B cell (primary cell): ENCODE results near the gene TNPO2. TPM values are rescaled to one million over a fixed set of nuclear protein-coding genes. Genes with fewer than 3 reads are reported as not detected.

Source experiments
- ATAC-seq: fragments of 200-7000 bp; cut with Tn5 transposase; one replicate; pipeline ENCODE4 v1.10.0; 2021; ENCODE audit warnings: low read depth, mild to moderate bottlenecking, moderate number of reproducible peaks, moderate library complexity
- CTCF ChIA-PET: fragments of 350-600 bp; sonication (Branson Sonifier 250); formaldehyde crosslinking; loops from one replicate; lab custom pipeline; 2021; ENCODE audit warnings: antibody characterized with exemption, inconsistent platforms; lab: Charles Lee
- POLR2A ChIA-PET: fragments of 350-600 bp; sonication (Branson Sonifier 250); formaldehyde crosslinking; loops from one replicate; lab custom pipeline; 2021; ENCODE audit warnings: antibody characterized with exemption; lab: Charles Lee
- DNase-seq: peaks from one replicate; pipeline ENCODE4 v3.0.0; 2013
- H2AFZ ChIP-seq: 2 replicates; pipeline ENCODE4 v1.6.1; 2012; ENCODE audit warnings: mild to moderate bottlenecking, low read depth, low read length; ENCODE audit not compliant: insufficient read depth, poor library complexity, severe bottlenecking
- H3K27ac ChIP-seq, 2 donors: 1 replicate in 1 of 2; 2 replicates in 1 of 2; pipeline ENCODE4 v1.5.1; 2012 to 2013; ENCODE audit warnings: low read length in 2 of 2, mild to moderate bottlenecking in 2 of 2, moderate library complexity in 1 of 2
- H3K27me3 ChIP-seq, 4 experiments: fragments of 200-600 bp in 1 of 4; sonication (generic) in 1 of 4; replicated peaks in 1 of 4; 1 replicate in 2 of 4; 2 replicates in 2 of 4; pipeline versions ENCODE4 v1.6.1 to v1.7.0; 2013 to 2016; ENCODE audit warnings: low read length in 3 of 4, mild to moderate bottlenecking in 2 of 4, mixed read lengths in 1 of 4, moderate library complexity in 1 of 4; ENCODE audit not compliant: insufficient read depth in 4 of 4, control insufficient read depth in 3 of 4; ENCODE audit errors: control extremely low read depth in 1 of 4
- H3K36me3 ChIP-seq, 2 experiments: replicated peaks in 1 of 2; 1 replicate in 1 of 2; 2 replicates in 1 of 2; pipeline versions ENCODE4 v1.6.1 to v1.7.1; 2013; ENCODE audit warnings: low read length in 1 of 2; ENCODE audit not compliant: insufficient read depth in 2 of 2, control insufficient read depth in 1 of 2; ENCODE audit errors: control extremely low read depth in 1 of 2, extremely low read depth in 1 of 2
- H3K4me1 ChIP-seq, 2 donors: fragments of 200-600 bp in 1 of 2; sonication (generic) in 1 of 2; 1 replicate in 1 of 2; 2 replicates in 1 of 2; pipeline versions ENCODE4 v1.5.1 to v1.6.1; 2013 to 2017; ENCODE audit warnings: low read length in 2 of 2; ENCODE audit not compliant: control insufficient read depth in 2 of 2, insufficient read depth in 2 of 2
- H3K4me2 ChIP-seq: replicated peaks from 2 replicates; pipeline ENCODE3; 2012; ENCODE audit warnings: mild to moderate bottlenecking, low read depth, low read length; ENCODE audit not compliant: poor library complexity, severe bottlenecking
- H3K4me3 ChIP-seq, 5 experiments: fragments of 200-600 bp in 1 of 5; sonication (generic) in 1 of 5; 1 replicate in 3 of 5; 2 replicates in 2 of 5; pipeline versions ENCODE4 v1.5.1 to v1.7.0; 2011 to 2016; ENCODE audit warnings: low read length in 4 of 5, mild to moderate bottlenecking in 4 of 5, low read depth in 2 of 5, control low read depth in 1 of 5, moderate library complexity in 1 of 5; ENCODE audit not compliant: insufficient read depth in 1 of 5; ENCODE audit errors: control extremely low read depth in 1 of 5, extremely low read depth in 1 of 5
- H3K79me2 ChIP-seq: fragments of 200-600 bp; sonication (generic); one replicate; pipeline ENCODE4 v1.6.0; 2016; ENCODE audit warnings: low read length; ENCODE audit not compliant: control insufficient read depth, insufficient read depth
- H3K9ac ChIP-seq: fragments of 200-600 bp; sonication (generic); 2 replicates; pipeline ENCODE4 v1.6.1; 2017; ENCODE audit warnings: mild to moderate bottlenecking, low read length, moderate library complexity
- H3K9me3 ChIP-seq, 3 donors: one replicate each; pipeline versions ENCODE4 v1.6.1 to v1.7.1; 2013; ENCODE audit warnings: low read length in 2 of 3; ENCODE audit not compliant: control insufficient read depth in 2 of 3, insufficient read depth in 1 of 3; ENCODE audit errors: control extremely low read depth in 1 of 3
- H4K20me1 ChIP-seq: 2 replicates; pipeline ENCODE4 v1.6.0; 2012; ENCODE audit warnings: mild to moderate bottlenecking, low read length; ENCODE audit not compliant: insufficient read depth, control insufficient read depth, poor library complexity, severe bottlenecking
- H3K27ac Mint-ChIP-seq: one replicate; pipeline ENCODE4 v1.8.0; 2021; ENCODE audit warnings: mixed read lengths
- H3K27me3 Mint-ChIP-seq: one replicate; pipeline ENCODE4 v1.8.0; 2021; ENCODE audit warnings: mixed read lengths
- H3K4me1 Mint-ChIP-seq: one replicate; pipeline ENCODE4 v1.8.0; 2021; ENCODE audit warnings: mixed read lengths
- H3K4me3 Mint-ChIP-seq: one replicate; pipeline ENCODE4 v1.8.0; 2021; ENCODE audit warnings: mixed read lengths
- H3K9me3 Mint-ChIP-seq: one replicate; pipeline ENCODE4 v1.8.0; 2022; ENCODE audit warnings: mixed read lengths; ENCODE audit not compliant: insufficient read depth
- EZH2 ChIP-seq: IDR thresholded peaks from 2 replicates; pipeline ENCODE4 v1.6.1; 2012; ENCODE audit warnings: borderline replicate concordance, low read depth, mild to moderate bottlenecking, moderate library complexity, low read length; ENCODE audit not compliant: insufficient read depth, poor library complexity, severe bottlenecking
- WGBS: methylation state at CpG from one replicate; pipeline ENCODE4 v1.1.5; 2013; ENCODE audit warnings: missing lambda C conversion rate; ENCODE audit not compliant: insufficient coverage; 5-methylcytosine and 5-hydroxymethylcytosine counted together
- intact Hi-C: fragments of 100-400 bp; cut with micrococcal nuclease; formaldehyde crosslinking; loops from one replicate; pipeline ENCODE4 v1.10.0; 2022
- polyA plus RNA-seq: library from polyadenylated mRNA; depleted of rRNA; stranded (reverse); fragments of >200 nt; gene quantifications from 2 replicates; pipeline ENCODE4 v1.2.3, GENCODE V29; 2012
- total RNA-seq, 2 donors: library from RNA; stranded (reverse); fragments of 120-200 nt in 1 of 2; gene quantifications; 1 replicate in 1 of 2; 2 replicates in 1 of 2; pipeline versions ENCODE4 v1.2.3 to v1.2.4, GENCODE V29; 2013 to 2022
- TF ChIP-seq, protein P1 (sequence below): fragments of 200-600 bp; IDR thresholded peaks from one replicate; pipeline ENCODE4 v1.8.0; 2022; ENCODE audit warnings: antibody characterized with exemption, mild to moderate bottlenecking

The TNPO2 gene
- total and polyA plus RNA-seq, 2 donors (not counting 1 experiment from before 2014, with no cell fraction given): 73.7 to 85.6 TPM

DNA sequence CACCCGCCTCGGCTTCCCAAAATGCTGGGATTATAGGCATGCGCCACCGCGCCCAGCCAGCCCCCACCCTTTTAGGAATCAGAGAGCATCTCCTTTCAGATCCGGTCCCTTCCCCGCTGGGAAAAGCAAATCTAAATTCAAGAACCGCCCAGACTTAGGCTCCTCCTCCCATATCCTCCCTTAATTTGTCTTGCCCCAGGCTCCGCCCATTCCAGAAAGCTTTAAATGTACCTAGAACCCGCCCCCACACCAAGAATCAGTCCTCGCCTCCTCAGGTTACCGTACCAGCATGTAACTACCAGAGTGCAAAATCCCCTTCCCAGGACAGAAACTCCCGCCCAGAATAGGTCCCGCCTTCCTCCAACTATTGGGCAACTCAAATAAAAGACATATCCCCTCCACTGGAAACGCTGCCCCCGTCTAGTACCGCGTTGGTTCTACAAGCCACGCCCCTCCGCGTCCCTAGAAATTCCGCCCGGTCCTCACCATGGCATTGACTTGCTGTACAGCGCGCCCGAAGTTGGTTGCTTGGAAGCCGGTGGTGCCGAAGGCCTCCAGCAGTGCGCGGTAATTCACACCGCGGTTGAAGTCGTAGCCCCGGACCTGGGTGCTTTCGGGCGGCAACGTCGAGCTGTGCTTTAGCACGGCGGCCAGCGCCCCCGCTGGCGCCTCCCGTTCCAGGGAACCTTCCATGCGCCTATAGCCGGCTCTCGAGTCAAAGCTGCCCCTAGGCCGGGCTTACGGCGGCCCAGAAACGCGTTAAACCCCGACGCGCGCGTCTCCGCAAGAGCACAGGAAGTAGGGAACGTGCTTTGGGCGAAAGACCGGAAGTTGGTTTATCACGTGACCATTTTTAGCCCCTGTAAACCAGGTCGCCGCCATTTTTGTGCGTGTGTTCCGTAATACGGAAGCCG, 42.4 kb downstream of the TNPO2 start, which contains the start of gene DHPS:
TSS of gene DHPS (minus strand) at position 807 of the 914 bp plus-strand sequence. CDS start at position 693, 114 bp downstream.
- DNase-seq (peak; percentile 98), ATAC-seq (peak; percentile 75)
- Histone ChIP-seq H3K4me1 (peaks cover 9 to 16% of the 10 kb centered on the region in 2 donors), H3K27me3 (no peaks in the 10 kb centered on the region), H3K4me2 (peak within 1 kb of the TSS; percentile 89), H3K36me3 (peaks cover 5 to 34% of the 10 kb centered on the region in 2 experiments), H3K9ac (peak within 1 kb of the TSS; percentile 87), H3K9me3 (no peaks in the 10 kb centered on the region), H2AFZ (peak within 1 kb of the TSS; percentile 89), H3K27ac (peak within 1 kb of the TSS; percentile 89 to 95), H3K4me3 (peak within 1 kb of the TSS; percentile 73 to 90 (median 86)), H3K79me2 (peaks cover 40% of the 10 kb centered on the region), H4K20me1 (peaks cover 27% of the 10 kb centered on the region)
- intact Hi-C loops: loop anchor here (1.0 kb wide), 4 partner anchors 12 to 53 kb away; partner anchors contain the start of genes FBXW9 and TRIR
- Mint-ChIP-seq H3K4me3 (peak within 1 kb of the TSS; percentile 93), H3K27ac (peak within 1 kb of the TSS; percentile 94), H3K4me1 (peaks cover 24% of the 10 kb centered on the region), H3K9me3 (no peaks in the 10 kb centered on the region), H3K27me3 (no peaks in the 10 kb centered on the region)
- POLR2A ChIA-PET: interaction anchor here (0.5 to 2.1 kb wide), 18 partner anchors 13 to 1254 kb away, joined by 3 to 16 read pairs (median 4); partner anchors contain the start of genes FBXW9, JUNB, MAN2B1 and TNPO2
- TF ChIP-seq, protein P1, sequence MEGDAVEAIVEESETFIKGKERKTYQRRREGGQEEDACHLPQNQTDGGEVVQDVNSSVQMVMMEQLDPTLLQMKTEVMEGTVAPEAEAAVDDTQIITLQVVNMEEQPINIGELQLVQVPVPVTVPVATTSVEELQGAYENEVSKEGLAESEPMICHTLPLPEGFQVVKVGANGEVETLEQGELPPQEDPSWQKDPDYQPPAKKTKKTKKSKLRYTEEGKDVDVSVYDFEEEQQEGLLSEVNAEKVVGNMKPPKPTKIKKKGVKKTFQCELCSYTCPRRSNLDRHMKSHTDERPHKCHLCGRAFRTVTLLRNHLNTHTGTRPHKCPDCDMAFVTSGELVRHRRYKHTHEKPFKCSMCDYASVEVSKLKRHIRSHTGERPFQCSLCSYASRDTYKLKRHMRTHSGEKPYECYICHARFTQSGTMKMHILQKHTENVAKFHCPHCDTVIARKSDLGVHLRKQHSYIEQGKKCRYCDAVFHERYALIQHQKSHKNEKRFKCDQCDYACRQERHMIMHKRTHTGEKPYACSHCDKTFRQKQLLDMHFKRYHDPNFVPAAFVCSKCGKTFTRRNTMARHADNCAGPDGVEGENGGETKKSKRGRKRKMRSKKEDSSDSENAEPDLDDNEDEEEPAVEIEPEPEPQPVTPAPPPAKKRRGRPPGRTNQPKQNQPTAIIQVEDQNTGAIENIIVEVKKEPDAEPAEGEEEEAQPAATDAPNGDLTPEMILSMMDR: no peak
- TF ChIP-seq EZH2: no peak
- CTCF ChIA-PET: interaction anchor here (0.7 to 1.4 kb wide), 15 partner anchors 9 to 191 kb away, joined by 3 to 6 read pairs (median 4); partner anchors contain the start of genes FBXW9 and TNPO2
- WGBS: under 1% methylated on average over 68 of the region's 68 CpGs
